Suprapubic skin (tissue), 4 donors: Measurements from ENCODE around the gene DSCAM.

ENCODE experiments used
- POLR2A ChIP-seq, 2 donors: fragments of 450-650 bp; IDR thresholded peaks; one replicate each; pipeline ENCODE4 v1.6.1; 2017; ENCODE audit warnings: antibody characterized with exemption in 2 of 2, mild to moderate bottlenecking in 2 of 2, moderate library complexity in 2 of 2
- POLR2AphosphoS5 ChIP-seq, 3 donors: sonication (generic); formaldehyde crosslinking; IDR thresholded peaks; one replicate each; pipeline ENCODE4 v1.6.1; 2017; ENCODE audit warnings: antibody characterized with exemption in 3 of 3
- TF ChIP-seq, protein P1 (sequence below), 2 donors: fragments of 200-600 bp in 1 of 2; fragments of 450-650 bp in 1 of 2; sonication (generic) in 1 of 2; IDR thresholded peaks; one replicate each; pipeline ENCODE4 v1.5.1; 2016 to 2019; ENCODE audit warnings: antibody characterized with exemption in 2 of 2, mild to moderate bottlenecking in 1 of 2, moderate library complexity in 1 of 2

DNA sequence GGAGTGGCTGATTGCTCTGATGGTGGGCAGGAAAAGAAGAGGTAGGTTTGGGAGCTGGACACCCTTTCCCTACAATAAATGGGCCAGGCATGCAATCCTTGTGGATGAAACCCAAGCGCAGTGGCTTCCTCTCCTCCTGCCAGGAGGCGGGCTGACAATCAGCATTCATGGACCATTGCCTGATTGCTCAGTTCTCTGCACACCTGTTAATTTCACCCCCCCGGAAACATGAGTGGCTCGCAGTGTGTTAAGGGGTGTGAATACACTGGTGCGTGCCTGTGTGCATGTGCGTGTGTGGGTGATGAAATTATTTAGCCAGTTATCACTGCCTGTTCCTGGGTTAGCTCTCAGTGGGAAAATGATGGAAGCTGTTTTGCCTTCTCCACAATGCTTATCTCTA lies 669.0 kb downstream of the DSCAM start:
- TF ChIP-seq, protein P1, sequence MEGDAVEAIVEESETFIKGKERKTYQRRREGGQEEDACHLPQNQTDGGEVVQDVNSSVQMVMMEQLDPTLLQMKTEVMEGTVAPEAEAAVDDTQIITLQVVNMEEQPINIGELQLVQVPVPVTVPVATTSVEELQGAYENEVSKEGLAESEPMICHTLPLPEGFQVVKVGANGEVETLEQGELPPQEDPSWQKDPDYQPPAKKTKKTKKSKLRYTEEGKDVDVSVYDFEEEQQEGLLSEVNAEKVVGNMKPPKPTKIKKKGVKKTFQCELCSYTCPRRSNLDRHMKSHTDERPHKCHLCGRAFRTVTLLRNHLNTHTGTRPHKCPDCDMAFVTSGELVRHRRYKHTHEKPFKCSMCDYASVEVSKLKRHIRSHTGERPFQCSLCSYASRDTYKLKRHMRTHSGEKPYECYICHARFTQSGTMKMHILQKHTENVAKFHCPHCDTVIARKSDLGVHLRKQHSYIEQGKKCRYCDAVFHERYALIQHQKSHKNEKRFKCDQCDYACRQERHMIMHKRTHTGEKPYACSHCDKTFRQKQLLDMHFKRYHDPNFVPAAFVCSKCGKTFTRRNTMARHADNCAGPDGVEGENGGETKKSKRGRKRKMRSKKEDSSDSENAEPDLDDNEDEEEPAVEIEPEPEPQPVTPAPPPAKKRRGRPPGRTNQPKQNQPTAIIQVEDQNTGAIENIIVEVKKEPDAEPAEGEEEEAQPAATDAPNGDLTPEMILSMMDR (IDR thresholded peaks at IDR 0.05) = no peak
- no peak for TF ChIP-seq POLR2A (IDR thresholded peaks at IDR 0.05)
- no peak for TF ChIP-seq POLR2AphosphoS5 (IDR thresholded peaks at IDR 0.05)
